Measurements from ENCODE around the gene RAB11FIP5. TPM values are rescaled to one million over a fixed set of nuclear protein-coding genes. Genes with fewer than 3 reads are reported as not detected.

RAB11FIP5 gene
- total and polyA plus RNA-seq, 10 of the 15 experiments (the other 5 are each of a cell fraction or from before 2014, with no cell fraction given): 0.03 to 0.20 (median 0.06) TPM; not detected in 6

DNA sequence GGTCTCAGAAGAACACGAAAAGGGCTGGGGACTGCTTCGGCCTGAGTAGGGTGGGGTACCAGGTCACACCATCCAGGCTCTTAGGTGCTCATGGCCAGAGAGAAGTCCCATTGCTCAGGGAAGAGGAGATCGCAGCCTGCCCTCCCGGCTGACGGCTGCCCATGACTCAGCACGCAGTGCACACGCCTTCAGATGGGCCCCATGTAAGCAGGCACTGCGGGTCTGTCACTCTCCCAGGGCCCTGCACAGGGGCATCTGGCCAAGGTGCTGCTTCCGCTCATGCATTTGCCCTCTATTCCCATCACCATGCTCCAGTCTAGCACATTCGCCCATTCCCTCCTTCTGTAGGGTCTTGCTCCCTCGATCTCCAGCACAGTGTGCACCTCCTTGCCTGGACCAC, 76.0 kb downstream of the RAB11FIP5 start:
- H2AFZ ChIP-seq (ENCODE audit: control insufficient read depth, low read depth, low read length): no peak overlapping the region
- H3K4me1 ChIP-seq (ENCODE audit: control insufficient read depth, insufficient read depth, low read length): no peaks in the 10 kb centered on the region
- no peak overlapping the region for H3K27ac ChIP-seq (ENCODE audit: control insufficient read depth, insufficient read depth)
- intact Hi-C loops (cut with micrococcal nuclease; ENCODE audit: unreplicated experiment): no loop called here
- ChIA-PET SMC1A (ENCODE audit: uncharacterized antibody, unreplicated experiment) (no interaction called here), POLR2A (no interaction called here), CTCF (no interaction called here), RAD21 (ENCODE audit: unreplicated experiment) (no interaction called here)
- H3K27me3 ChIP-seq (replicated peaks in 1 of 2; ENCODE audit: control insufficient read depth in 2 of 2, insufficient read depth in 2 of 2, low read length in 1 of 2): no peaks in the 10 kb centered on the region
- H3K79me2 ChIP-seq (ENCODE audit: control insufficient read depth, insufficient read depth, low read length): no peaks in the 10 kb centered on the region
- DNase-seq (ENCODE audit: low read depth, low spot score) (no peak), FAIRE-seq (no peak), ATAC-seq (no peak)
- H3K4me3 ChIP-seq: no peak overlapping the region
- H4K20me1 ChIP-seq (ENCODE audit: control insufficient read depth, insufficient read depth): no peaks in the 10 kb centered on the region
- TF ChIP-seq ZNF384 (IDR thresholded peaks at IDR 0.05; ENCODE audit: borderline replicate concordance, low read depth, low read length) (no peak), NKRF (conservative IDR thresholded peaks at IDR 0.05) (no peak), LARP7 (IDR thresholded peaks at IDR 0.05) (no peak), ZBED1 (IDR thresholded peaks at IDR 0.05; ENCODE audit: borderline replicate concordance) (no peak), GABPA (IDR thresholded peaks at IDR 0.05; ENCODE audit: low read depth) (no peak)
- no peaks in the 10 kb centered on the region for H3K9me3 ChIP-seq (replicated peaks; ENCODE audit: control insufficient read depth, insufficient read depth, low read length)
- H3K9ac ChIP-seq (ENCODE audit: control insufficient read depth, insufficient read depth, low read length): no peak overlapping the region
- WGBS (ENCODE audit: insufficient coverage, insufficient replicate concordance, low lambda C conversion rate, missing lambda C conversion rate): 70% methylated on average over 11 of the region's 11 CpGs
- no peak overlapping the region for H3K4me2 ChIP-seq (ENCODE audit: control insufficient read depth, insufficient read depth)
- H3K36me3 ChIP-seq (ENCODE audit: control insufficient read depth in 2 of 2, insufficient read depth in 2 of 2, low read length in 1 of 2): no peaks in the 10 kb centered on the region
- no TSS peak for BruUV-seq (replicated peaks)
- in situ Hi-C loops (cut with MboI): no loop called here
